Measurements from ENCODE around the gene FFAR2.

FFAR2 gene

GRCh38 chr19:35438527-35438926 is 9.5 kb upstream of the FFAR2 start:
- H3K36me3 ChIP-seq (ENCODE audit: control insufficient read depth, insufficient read depth, low read length) = no peaks in the 10 kb centered on the region
- no peak overlapping the region for H3K27ac ChIP-seq (ENCODE audit: low read depth, low read length)
- no peak overlapping the region for H3K4me3 ChIP-seq (ENCODE audit: low read depth, low read length)
- no peak overlapping the region for H3K9ac ChIP-seq (ENCODE audit: low read length)
- H3K4me1 ChIP-seq (ENCODE audit: control insufficient read depth, insufficient read depth, low read length) = peaks cover 2% of the 10 kb centered on the region; the same call in 1 of the 2 replicates
- H3K9me3 ChIP-seq (ENCODE audit: control insufficient read depth, insufficient read depth, low read depth, low read length) = no peaks in the 10 kb centered on the region
- H3K27me3 ChIP-seq (ENCODE audit: control insufficient read depth, insufficient read depth, low read length) = no peaks in the 10 kb centered on the region

- H3K9me3 ChIP-seq (ENCODE audit: control insufficient read depth, insufficient read depth, low read depth, low read length) = no peaks in the 10 kb centered on the region
- H3K4me3 ChIP-seq (ENCODE audit: low read depth, low read length) = no peak overlapping the region
- H3K36me3 ChIP-seq (ENCODE audit: control insufficient read depth, insufficient read depth, low read length) = no peaks in the 10 kb centered on the region
- H3K4me1 ChIP-seq (ENCODE audit: control insufficient read depth, insufficient read depth, low read length) = peaks cover 2% of the 10 kb centered on the region; the same call in 1 of the 2 replicates
- no peaks in the 10 kb centered on the region for H3K27me3 ChIP-seq (ENCODE audit: control insufficient read depth, insufficient read depth, low read length)
- no peak overlapping the region for H3K9ac ChIP-seq (ENCODE audit: low read length)
- H3K27ac ChIP-seq (ENCODE audit: low read depth, low read length) = no peak overlapping the region
Observed at GRCh38 chr19:35439921-35440320, 8.1 kb upstream of the FFAR2 start.

GRCh38 chr19:35442091-35442490 is 6.0 kb upstream of the FFAR2 start:
- no peak overlapping the region for H3K4me3 ChIP-seq (ENCODE audit: low read depth, low read length)

GRCh38 chr19:35444735-35445134 is 3.3 kb upstream of the FFAR2 start:
- Histone ChIP-seq H3K36me3 (ENCODE audit: control insufficient read depth, insufficient read depth, low read length) (no peaks in the 10 kb centered on the region), H3K4me3 (ENCODE audit: low read depth, low read length) (no peak overlapping the region), H3K4me1 (ENCODE audit: control insufficient read depth, insufficient read depth, low read length) (0 out of 2 replicates have a peak, but pooled peaks cover 4% of the 10 kb centered on the region), H3K27ac (ENCODE audit: low read depth, low read length) (no peak overlapping the region), H3K27me3 (ENCODE audit: control insufficient read depth, insufficient read depth, low read length) (no peaks in the 10 kb centered on the region; the same call in 1 of the 2 replicates), H3K9me3 (ENCODE audit: control insufficient read depth, insufficient read depth, low read depth, low read length) (no peaks in the 10 kb centered on the region), H3K9ac (ENCODE audit: low read length) (no peak overlapping the region)

More at GRCh38 chr19:35442091-35442490, 6.0 kb upstream of the FFAR2 start:
- Histone ChIP-seq H3K9ac (ENCODE audit: low read length) (no peak overlapping the region), H3K27me3 (ENCODE audit: control insufficient read depth, insufficient read depth, low read length) (no peaks in the 10 kb centered on the region; the same call in 1 of the 2 replicates), H3K4me1 (ENCODE audit: control insufficient read depth, insufficient read depth, low read length) (peaks cover 4% of the 10 kb centered on the region; the same call in 1 of the 2 replicates), H3K36me3 (ENCODE audit: control insufficient read depth, insufficient read depth, low read length) (no peaks in the 10 kb centered on the region), H3K9me3 (ENCODE audit: control insufficient read depth, insufficient read depth, low read depth, low read length) (no peaks in the 10 kb centered on the region), H3K27ac (ENCODE audit: low read depth, low read length) (no peak overlapping the region)

GRCh38 chr19:35445826-35446593 is 2.0 kb upstream of the FFAR2 start:
- 0 out of 2 replicates have a peak, but pooled peaks cover 4% of the 10 kb centered on the region for H3K4me1 ChIP-seq (ENCODE audit: control insufficient read depth, insufficient read depth, low read length)

GRCh38 chr19:35449359-35450043 is 1.4 kb downstream of the FFAR2 start:
- Histone ChIP-seq H3K27ac (ENCODE audit: low read depth, low read length) (no peak overlapping the region), H3K9me3 (ENCODE audit: control insufficient read depth, insufficient read depth, low read depth, low read length) (no peaks in the 10 kb centered on the region), H3K9ac (ENCODE audit: low read length) (no peak overlapping the region), H3K4me1 (ENCODE audit: control insufficient read depth, insufficient read depth, low read length) (0 out of 2 replicates have a peak, but pooled peaks cover 4% of the 10 kb centered on the region), H3K36me3 (ENCODE audit: control insufficient read depth, insufficient read depth, low read length) (no peaks in the 10 kb centered on the region), H3K4me3 (ENCODE audit: low read depth, low read length) (no peak overlapping the region), H3K27me3 (ENCODE audit: control insufficient read depth, insufficient read depth, low read length) (peaks cover 4% of the 10 kb centered on the region; the same call in 1 of the 2 replicates)

More at GRCh38 chr19:35445826-35446593, 2.0 kb upstream of the FFAR2 start:
- H3K9ac ChIP-seq (ENCODE audit: low read length) = no peak overlapping the region
- no peak overlapping the region for H3K4me3 ChIP-seq (ENCODE audit: low read depth, low read length)
- H3K9me3 ChIP-seq (ENCODE audit: control insufficient read depth, insufficient read depth, low read depth, low read length) = no peaks in the 10 kb centered on the region
- no peak overlapping the region for H3K27ac ChIP-seq (ENCODE audit: low read depth, low read length)
- H3K27me3 ChIP-seq (ENCODE audit: control insufficient read depth, insufficient read depth, low read length) = peaks cover 4% of the 10 kb centered on the region; the same call in 1 of the 2 replicates
- H3K36me3 ChIP-seq (ENCODE audit: control insufficient read depth, insufficient read depth, low read length) = no peaks in the 10 kb centered on the region

GRCh38 chr19:35451338-35452096 is 3.5 kb downstream of the FFAR2 start:
- H3K27me3 ChIP-seq (ENCODE audit: control insufficient read depth, insufficient read depth, low read length) = peaks cover 4% of the 10 kb centered on the region; the same call in 1 of the 2 replicates
- H3K4me1 ChIP-seq (ENCODE audit: control insufficient read depth, insufficient read depth, low read length) = 0 out of 2 replicates have a peak, but pooled peaks cover 4% of the 10 kb centered on the region
- no peak overlapping the region for H3K27ac ChIP-seq (ENCODE audit: low read depth, low read length)
- no peaks in the 10 kb centered on the region for H3K36me3 ChIP-seq (ENCODE audit: control insufficient read depth, insufficient read depth, low read length)
- no peaks in the 10 kb centered on the region for H3K9me3 ChIP-seq (ENCODE audit: control insufficient read depth, insufficient read depth, low read depth, low read length)
- H3K4me3 ChIP-seq (ENCODE audit: low read depth, low read length) = no peak overlapping the region
- H3K9ac ChIP-seq (ENCODE audit: low read length) = no peak overlapping the region

- no peaks in the 10 kb centered on the region for H3K4me1 ChIP-seq (ENCODE audit: control insufficient read depth, insufficient read depth, low read length)
Observed at GRCh38 chr19:35454663-35455062, 6.6 kb downstream of the FFAR2 start.

GRCh38 chr19:35455616-35456201 is 7.7 kb downstream of the FFAR2 start:
- Histone ChIP-seq H3K4me3 (ENCODE audit: low read depth, low read length) (no peak overlapping the region), H3K27ac (ENCODE audit: low read depth, low read length) (no peak overlapping the region), H3K36me3 (ENCODE audit: control insufficient read depth, insufficient read depth, low read length) (no peaks in the 10 kb centered on the region), H3K27me3 (ENCODE audit: control insufficient read depth, insufficient read depth, low read length) (no peaks in the 10 kb centered on the region), H3K9ac (ENCODE audit: low read length) (no peak overlapping the region), H3K4me1 (ENCODE audit: control insufficient read depth, insufficient read depth, low read length) (no peaks in the 10 kb centered on the region), H3K9me3 (ENCODE audit: control insufficient read depth, insufficient read depth, low read depth, low read length) (no peaks in the 10 kb centered on the region)

More at GRCh38 chr19:35454663-35455062, 6.6 kb downstream of the FFAR2 start:
- Histone ChIP-seq H3K36me3 (ENCODE audit: control insufficient read depth, insufficient read depth, low read length) (no peaks in the 10 kb centered on the region), H3K27ac (ENCODE audit: low read depth, low read length) (no peak overlapping the region), H3K27me3 (ENCODE audit: control insufficient read depth, insufficient read depth, low read length) (peaks cover 4% of the 10 kb centered on the region; the same call in 1 of the 2 replicates), H3K9ac (ENCODE audit: low read length) (no peak overlapping the region), H3K4me3 (ENCODE audit: low read depth, low read length) (no peak overlapping the region), H3K9me3 (ENCODE audit: control insufficient read depth, insufficient read depth, low read depth, low read length) (no peaks in the 10 kb centered on the region)

GRCh38 chr19:35457173-35457572 is 9.1 kb downstream of the FFAR2 start:
- H3K4me1 ChIP-seq (ENCODE audit: control insufficient read depth, insufficient read depth, low read length) = no peaks in the 10 kb centered on the region
- no peaks in the 10 kb centered on the region for H3K36me3 ChIP-seq (ENCODE audit: control insufficient read depth, insufficient read depth, low read length)
- no peaks in the 10 kb centered on the region for H3K9me3 ChIP-seq (ENCODE audit: control insufficient read depth, insufficient read depth, low read depth, low read length)
- no peak overlapping the region for H3K27ac ChIP-seq (ENCODE audit: low read depth, low read length)
- H3K9ac ChIP-seq (ENCODE audit: low read length) = no peak overlapping the region
- no peak overlapping the region for H3K4me3 ChIP-seq (ENCODE audit: low read depth, low read length)
- H3K27me3 ChIP-seq (ENCODE audit: control insufficient read depth, insufficient read depth, low read length) = no peaks in the 10 kb centered on the region
